BLaER1 treated with 17β-estradiol and CSF1 and Interleukin-3, amounts not matched to agents 10 nM and 100 nM (cell line): ENCODE data around the gene ETV6.

Experiments
- H3K27ac ChIP-seq, 11 experiments: shearing (Covaris generic); formaldehyde crosslinking; 2 replicates each; pipeline ENCODE4 v1.8.1; 2022
- H3K27me3 ChIP-seq, 11 experiments: shearing (Covaris generic); formaldehyde crosslinking; 2 replicates each; pipeline ENCODE4 v1.8.1; 2022
- H3K36me3 ChIP-seq, 11 experiments: shearing (Covaris generic); formaldehyde crosslinking; 2 replicates each; pipeline ENCODE4 v1.8.1; 2022
- H3K4me1 ChIP-seq, 10 experiments: shearing (Covaris generic); formaldehyde crosslinking; 2 replicates each; pipeline ENCODE4 v1.8.1; 2022
- H3K4me2 ChIP-seq, 11 experiments: shearing (Covaris generic); formaldehyde crosslinking; 2 replicates each; pipeline ENCODE4 v1.8.1; 2022
- H3K4me3 ChIP-seq, 10 experiments: shearing (Covaris generic); formaldehyde crosslinking; 2 replicates each; pipeline ENCODE4 v1.8.1; 2022
- H3K9ac ChIP-seq, 11 experiments: shearing (Covaris generic); formaldehyde crosslinking; 2 replicates each; pipeline ENCODE4 v1.8.1; 2022
- H3K9me3 ChIP-seq, 11 experiments: shearing (Covaris generic); formaldehyde crosslinking; replicated peaks in 1 of 11; 2 replicates each; pipeline ENCODE4 v1.8.1; 2022
- H4K20me1 ChIP-seq, 11 experiments: shearing (Covaris generic); formaldehyde crosslinking; 2 replicates each; pipeline ENCODE4 v1.8.1; 2022
- Cebpa-rat ChIP-seq, 11 experiments: shearing (Covaris generic); IDR thresholded peaks; 2 replicates each; pipeline ENCODE4 v1.8.1; 2022

ETV6 gene

DNA sequence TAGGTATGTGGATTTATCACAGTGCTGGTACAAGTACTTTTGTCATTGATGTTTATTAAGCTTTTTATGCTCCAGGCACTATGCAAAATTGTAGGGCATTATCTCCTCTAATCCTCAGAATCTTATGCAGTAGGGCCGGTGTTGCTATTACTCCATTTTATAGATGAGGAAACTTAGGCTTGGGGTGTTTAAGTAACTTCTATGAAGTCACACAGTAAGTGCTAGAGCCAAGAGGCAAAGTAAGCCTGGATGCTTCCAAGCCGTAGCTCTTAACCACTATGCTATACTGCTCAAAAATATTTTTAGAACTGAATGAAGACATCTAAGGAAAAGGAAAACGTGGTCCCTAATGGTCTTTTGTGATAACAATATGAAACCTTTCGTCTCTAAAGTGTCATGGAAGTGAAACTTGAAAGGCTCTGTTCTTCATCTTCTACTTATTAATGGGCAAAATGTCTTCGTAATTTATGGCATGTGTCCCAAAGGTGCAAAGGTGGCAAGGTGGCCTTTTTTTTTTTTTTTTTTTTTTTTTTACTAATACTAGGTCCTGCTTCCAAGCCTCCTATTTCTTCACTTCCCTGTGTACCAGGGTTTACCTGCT lies 85.2 kb downstream of the ETV6 start:
- H3K4me2 ChIP-seq = peak overlapping the region in 6 of 11 experiments; percentile 1 to 25 (median 10); a peak in 6 of 22 replicates
- no peak for TF ChIP-seq Cebpa-rat (IDR thresholded peaks at IDR 0.05)
- no peak overlapping the region for H3K4me3 ChIP-seq
- peaks cover 39 to 97% (median 65%) of the 10 kb centered on the region in 10 experiments for H3K4me1 ChIP-seq
- H4K20me1 ChIP-seq = peaks cover 0 to 99% (median 43%) of the 10 kb centered on the region in 11 experiments; a peak in 18 of 22 replicates
- H3K27me3 ChIP-seq = no peaks in the 10 kb centered on the region
- H3K36me3 ChIP-seq = peaks cover 15 to 92% (median 53%) of the 10 kb centered on the region in 11 experiments; a peak in 21 of 22 replicates
- no peak overlapping the region for H3K9ac ChIP-seq
- H3K27ac ChIP-seq = no peak overlapping the region
- peaks cover 0 to 23% (median 9%) of the 10 kb centered on the region in 11 experiments; a peak in 7 of 22 replicates for H3K9me3 ChIP-seq

DNA sequence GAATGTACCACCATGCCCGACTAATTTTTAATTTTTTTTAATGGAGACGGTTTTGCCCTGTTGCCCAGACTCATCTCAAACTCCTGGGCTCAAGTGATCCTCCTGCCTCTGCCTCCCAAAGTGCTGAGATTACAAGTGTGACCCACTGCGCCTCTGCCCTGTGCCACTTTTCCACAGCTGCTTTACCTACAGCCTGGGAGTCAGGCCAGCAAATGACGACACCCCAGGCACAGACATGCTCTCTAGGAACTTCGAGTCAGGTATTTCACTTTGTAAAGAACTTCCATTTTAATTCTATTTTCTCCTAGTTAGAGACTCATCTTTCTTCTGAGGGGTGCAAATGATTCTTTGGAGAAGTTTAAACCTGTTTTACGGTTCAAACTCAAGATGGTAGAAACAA lies 89.0 kb downstream of the ETV6 start:
- peaks cover 31 to 97% (median 65%) of the 10 kb centered on the region in 10 experiments for H3K4me1 ChIP-seq
- peaks cover 0 to 98% (median 30%) of the 10 kb centered on the region in 11 experiments; a peak in 14 of 22 replicates for H4K20me1 ChIP-seq
- peak overlapping the region in 3 of 11 experiments; percentile 17 to 24 (median 20); a peak in 2 of 22 replicates for H3K4me2 ChIP-seq
- H3K27me3 ChIP-seq = no peaks in the 10 kb centered on the region
- H3K9me3 ChIP-seq = peaks cover 0 to 11% (median 3%) of the 10 kb centered on the region in 11 experiments; a peak in 6 of 22 replicates
- H3K27ac ChIP-seq = 0 out of 22 replicates have a peak overlapping the region, but pooled peaks of 1 of the 11 experiments have one; percentile 15
- H3K36me3 ChIP-seq = peaks cover 9 to 86% (median 49%) of the 10 kb centered on the region in 11 experiments; a peak in 21 of 22 replicates
- H3K4me3 ChIP-seq = no peak overlapping the region
- no peak for TF ChIP-seq Cebpa-rat (IDR thresholded peaks at IDR 0.05)
- no peak overlapping the region for H3K9ac ChIP-seq

DNA sequence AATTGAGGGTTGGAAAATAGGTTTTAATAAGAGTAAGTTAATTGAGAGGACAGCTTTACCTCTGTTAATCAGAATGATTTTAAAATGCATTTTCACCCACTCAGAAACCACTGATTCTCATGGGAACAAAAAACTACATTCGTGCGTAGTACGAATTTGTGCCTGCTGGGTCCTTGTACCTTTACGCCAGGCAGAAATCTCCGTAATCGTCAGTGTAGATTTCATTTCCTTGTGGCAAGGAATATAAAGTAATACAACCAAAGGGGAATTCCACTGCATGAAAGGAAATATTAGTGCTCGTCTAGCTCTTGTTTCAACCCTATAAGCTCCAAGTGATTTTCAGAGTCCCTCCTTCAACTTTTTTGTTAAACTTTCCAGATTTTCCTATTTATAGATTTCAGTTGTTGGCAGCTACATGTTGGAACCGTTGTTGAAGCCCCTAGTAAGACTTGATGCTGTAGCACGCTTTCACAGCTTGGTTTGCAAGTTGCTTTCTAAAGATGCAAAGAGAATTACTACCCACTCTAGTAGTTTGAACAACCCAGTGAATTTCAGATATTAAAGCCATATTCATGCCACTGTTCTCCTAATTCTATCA lies 90.6 kb downstream of the ETV6 start:
- peaks cover 0 to 82% (median 42%) of the 10 kb centered on the region in 11 experiments; a peak in 16 of 22 replicates for H3K36me3 ChIP-seq
- H4K20me1 ChIP-seq = peaks cover 0 to 98% (median 29%) of the 10 kb centered on the region in 11 experiments; a peak in 14 of 22 replicates
- H3K4me2 ChIP-seq = peak overlapping the region in 5 of 11 experiments; percentile 0 to 39 (median 31); a peak in 8 of 22 replicates
- H3K9ac ChIP-seq = no peak overlapping the region
- H3K4me1 ChIP-seq = peaks cover 37 to 97% (median 70%) of the 10 kb centered on the region in 10 experiments
- TF ChIP-seq Cebpa-rat (IDR thresholded peaks at IDR 0.05) = no peak
- H3K4me3 ChIP-seq = no peak overlapping the region
- no peak overlapping the region for H3K27ac ChIP-seq
- no peaks in the 10 kb centered on the region; a peak in 1 of 22 replicates for H3K9me3 ChIP-seq
- no peaks in the 10 kb centered on the region for H3K27me3 ChIP-seq

DNA sequence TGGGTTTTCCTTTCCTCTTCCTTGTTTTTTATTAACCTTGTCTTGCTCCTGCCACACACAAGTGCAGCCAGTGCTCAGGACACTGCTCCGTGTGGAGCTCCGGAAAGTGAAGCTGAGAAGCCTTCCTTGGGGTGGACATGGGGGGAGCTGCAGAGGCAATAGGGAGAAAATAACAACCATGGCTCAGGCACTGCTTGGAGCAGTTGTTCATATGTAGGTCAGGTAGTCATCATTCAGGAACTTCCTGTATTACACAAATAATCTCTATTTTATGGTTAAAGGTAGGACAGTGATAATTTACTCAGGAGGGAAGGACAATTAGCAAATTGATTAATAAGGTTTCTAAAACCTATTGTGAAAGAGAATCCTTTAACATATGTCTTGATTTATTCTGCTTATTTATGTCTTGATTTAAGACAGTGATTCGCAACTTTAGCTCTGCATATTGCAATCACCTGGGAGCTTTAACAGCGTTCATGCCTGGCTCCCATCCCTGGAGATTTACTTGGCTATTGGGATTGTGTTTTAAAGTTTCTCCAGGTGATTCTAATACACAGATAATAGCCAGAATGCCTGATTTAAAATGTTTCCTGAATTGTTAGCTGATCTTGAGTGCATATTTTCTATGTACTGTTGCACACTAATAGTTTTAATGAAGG lies 92.1 kb downstream of the ETV6 start:
- Histone ChIP-seq H4K20me1 (peaks cover 0 to 97% (median 22%) of the 10 kb centered on the region in 11 experiments; a peak in 14 of 22 replicates), H3K9me3 (no peaks in the 10 kb centered on the region; a peak in 1 of 22 replicates), H3K4me3 (no peak overlapping the region), H3K4me1 (peaks cover 52 to 98% (median 80%) of the 10 kb centered on the region in 10 experiments), H3K27ac (0 out of 22 replicates have a peak overlapping the region, but pooled peaks of 1 of the 11 experiments have one; percentile 10), H3K36me3 (peaks cover 7 to 81% (median 35%) of the 10 kb centered on the region in 11 experiments; a peak in 16 of 22 replicates), H3K4me2 (peak overlapping the region; percentile 24 to 93 (median 33)), H3K9ac (no peak overlapping the region), H3K27me3 (no peaks in the 10 kb centered on the region)
- TF ChIP-seq Cebpa-rat (IDR thresholded peaks at IDR 0.05) = no peak

DNA sequence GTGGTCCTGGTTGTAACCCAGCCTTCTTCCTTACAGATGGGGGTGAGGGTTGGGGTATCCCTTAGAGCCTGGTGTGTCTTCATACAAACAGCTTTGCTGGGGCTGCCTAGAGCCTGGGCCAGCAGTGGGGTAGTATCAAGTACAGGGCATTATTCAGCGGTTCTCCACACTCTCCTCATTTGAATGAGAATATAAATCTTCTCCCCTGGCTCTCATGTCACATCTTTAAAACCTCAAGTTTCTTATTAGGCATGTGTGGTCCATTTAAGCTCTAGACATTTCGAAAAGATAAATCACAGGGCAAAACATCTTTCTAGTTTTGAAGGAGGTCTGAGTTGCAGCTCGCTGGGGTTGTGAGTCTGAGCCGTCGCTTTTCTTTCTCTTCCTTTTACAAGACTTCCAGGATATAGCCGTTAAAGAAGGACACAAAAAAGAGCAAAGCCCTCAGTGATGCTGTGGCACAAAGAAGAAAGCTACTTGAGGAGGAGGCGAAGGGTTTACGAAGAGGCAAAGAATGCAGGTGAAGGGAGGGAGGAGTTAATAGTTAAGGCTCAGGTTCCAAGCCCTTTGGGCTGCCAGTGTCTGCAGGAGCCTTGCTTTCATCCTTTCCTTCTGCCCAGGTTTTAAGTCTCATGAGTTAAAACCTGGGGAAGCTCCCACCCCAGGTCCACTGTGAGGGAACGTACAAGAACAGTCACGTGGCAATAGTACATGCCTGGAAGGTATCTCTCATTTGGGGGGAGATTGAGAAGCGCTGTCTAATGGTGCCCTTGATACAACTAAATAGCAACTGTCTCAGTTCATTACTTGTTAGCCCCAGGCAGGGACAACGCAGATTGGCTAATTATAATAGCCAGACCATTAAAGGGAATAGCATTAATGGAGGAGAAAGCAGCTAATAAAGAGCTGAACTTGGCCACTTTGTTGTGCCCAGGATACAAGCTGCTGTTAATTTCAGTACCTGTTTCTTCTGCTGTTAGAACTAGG lies 94.2 kb downstream of the ETV6 start:
- peak overlapping the region; percentile 13 to 96 (median 46); a peak in 18 of 22 replicates for H3K4me2 ChIP-seq
- peaks cover 62 to 98% (median 85%) of the 10 kb centered on the region in 10 experiments for H3K4me1 ChIP-seq
- peak overlapping the region; percentile 8 to 99 (median 95); a peak in 18 of 22 replicates for H3K27ac ChIP-seq
- no peaks in the 10 kb centered on the region for H3K27me3 ChIP-seq
- peaks cover 0 to 78% (median 10%) of the 10 kb centered on the region in 11 experiments; a peak in 11 of 22 replicates for H4K20me1 ChIP-seq
- H3K4me3 ChIP-seq = no peak overlapping the region
- TF ChIP-seq Cebpa-rat (IDR thresholded peaks at IDR 0.05) = no peak
- H3K9ac ChIP-seq = peak overlapping the region in 8 of 11 experiments; percentile 7 to 39 (median 24); a peak in 7 of 22 replicates
- H3K36me3 ChIP-seq = peaks cover 13 to 90% (median 37%) of the 10 kb centered on the region in 11 experiments; a peak in 19 of 22 replicates
- peaks cover 0 to 8% (median 0%) of the 10 kb centered on the region in 11 experiments; a peak in 2 of 22 replicates for H3K9me3 ChIP-seq

DNA sequence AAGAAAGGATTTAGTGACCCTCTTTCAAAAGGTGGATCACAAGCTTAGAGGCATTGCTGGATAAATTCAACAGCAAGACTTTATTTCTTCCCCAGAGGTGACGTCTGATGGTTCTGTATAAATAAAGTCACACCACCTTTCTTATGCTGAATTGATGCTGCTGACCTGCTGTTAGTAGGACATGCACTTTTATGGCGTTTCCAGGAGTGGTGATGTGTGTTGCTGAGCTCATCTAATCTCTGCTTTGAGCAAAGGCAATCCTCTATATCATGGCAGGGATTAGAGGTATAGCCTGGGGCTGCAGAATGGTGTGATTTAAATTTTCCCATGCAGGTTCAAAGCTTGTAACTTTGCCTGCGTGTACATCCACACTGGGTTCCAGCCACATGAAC lies 94.9 kb downstream of the ETV6 start:
- Histone ChIP-seq H3K27me3 (no peaks in the 10 kb centered on the region), H3K27ac (peak overlapping the region in 8 of 11 experiments; percentile 9 to 99 (median 98); a peak in 12 of 22 replicates), H4K20me1 (peaks cover 0 to 71% (median 10%) of the 10 kb centered on the region in 11 experiments; a peak in 9 of 22 replicates), H3K9me3 (peaks cover 0 to 8% (median 0%) of the 10 kb centered on the region in 11 experiments; a peak in 2 of 22 replicates), H3K4me1 (peaks cover 69 to 99% (median 90%) of the 10 kb centered on the region in 10 experiments), H3K4me2 (peak overlapping the region in 9 of 11 experiments; percentile 37 to 96 (median 85); a peak in 12 of 22 replicates), H3K36me3 (peaks cover 11 to 83% (median 31%) of the 10 kb centered on the region in 11 experiments; a peak in 18 of 22 replicates), H3K9ac (no peak overlapping the region; a peak in 1 of 22 replicates), H3K4me3 (no peak overlapping the region)
- TF ChIP-seq Cebpa-rat (IDR thresholded peaks at IDR 0.05) = no peak

DNA sequence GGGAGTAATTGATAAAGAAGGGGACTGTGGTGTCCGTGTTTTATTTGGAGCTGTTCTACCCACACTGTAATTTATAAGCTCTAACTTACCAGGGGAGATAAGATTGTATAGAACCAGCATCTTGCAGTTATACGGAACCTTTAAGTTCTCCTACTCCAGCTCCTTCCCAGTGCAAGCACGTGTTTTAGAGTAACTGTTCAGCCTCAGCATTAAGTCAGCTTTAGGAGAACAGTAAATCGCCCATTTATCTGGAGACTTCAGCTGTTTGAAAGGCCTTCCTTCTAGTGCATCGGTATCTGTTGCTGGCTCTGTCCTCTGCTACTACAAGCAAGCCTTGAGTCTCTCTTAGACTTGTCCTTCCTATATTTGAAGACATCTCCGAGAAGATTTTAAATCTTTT lies 95.6 kb downstream of the ETV6 start:
- Histone ChIP-seq H4K20me1 (peaks cover 0 to 65% (median 10%) of the 10 kb centered on the region in 11 experiments; a peak in 9 of 22 replicates), H3K27me3 (no peaks in the 10 kb centered on the region), H3K9me3 (peaks cover 0 to 8% (median 0%) of the 10 kb centered on the region in 11 experiments; a peak in 2 of 22 replicates), H3K4me2 (peak overlapping the region; percentile 52 to 96 (median 85)), H3K36me3 (peaks cover 11 to 76% (median 31%) of the 10 kb centered on the region in 11 experiments; a peak in 17 of 22 replicates), H3K27ac (peak overlapping the region; percentile 8 to 99 (median 98); a peak in 21 of 22 replicates), H3K4me3 (no peak overlapping the region), H3K4me1 (peaks cover 75 to 100% (median 91%) of the 10 kb centered on the region in 10 experiments), H3K9ac (peak overlapping the region in 3 of 11 experiments; percentile 32 to 58 (median 32); a peak in 3 of 22 replicates)
- TF ChIP-seq Cebpa-rat (IDR thresholded peaks at IDR 0.05) = no peak
